K562 (cell line): Measurements from ENCODE around the gene PPP1R14D. TPM values are rescaled to one million over a fixed set of nuclear protein-coding genes. Genes with fewer than 3 reads are reported as not detected.

ENCODE experiments used
- ATAC-seq: fragments of 200-7000 bp; cut with Tn5 transposase; 3 replicates; pipeline ENCODE4 v1.9.1; 2020; ENCODE audit warnings: moderate library complexity
- BruUV-seq: library from RNA; stranded (reverse); fragments of 400-500 nt; replicated peaks from 2 replicates; lab custom pipeline; 2021; lab: Mats Ljungman, UMichigan
- CTCF ChIA-PET: fragments of 300-600 bp; formaldehyde crosslinking; extraction: SDS; loops from one replicate; lab custom pipeline; 2021; ENCODE audit warnings: low intra/inter-chr PET ratio; lab: Yijun Ruan, JAX
- POLR2A ChIA-PET: fragments of 300-600, 350-650 bp; sonication (Branson Sonifier 250); formaldehyde crosslinking; extraction: SDS; loops from one replicate; lab custom pipeline; 2021; ENCODE audit warnings: antibody characterized with exemption, inconsistent platforms; lab: Yijun Ruan, JAX
- DNase-seq, 4 experiments: peaks; one replicate each; pipeline versions ENCODE4 v3.0.0 to v3.0.0-alpha.2; 2011 to 2018; ENCODE audit warnings: low spot score in 3 of 4, mixed read lengths in 3 of 4; ENCODE audit errors: extremely low read depth in 1 of 4
- FAIRE-seq: peaks from 2 replicates; lab custom pipeline; 2011; peaks lifted over from hg19 to GRCh38; lab: Jason Lieb, UNC
- H2AFZ ChIP-seq: 2 replicates; pipeline ENCODE4 v1.6.0; 2011; ENCODE audit warnings: low read depth, low read length, control low read depth, inconsistent platforms
- H3K27ac ChIP-seq: fragments of 200-600 bp; 3 replicates; pipeline ENCODE4 v1.8.0; 2011; ENCODE audit warnings: low read depth, mild to moderate bottlenecking, control low read depth, inconsistent platforms, low read length, moderate library complexity, mixed read lengths; ENCODE audit errors: extremely low read depth
- H3K27me3 ChIP-seq, 2 experiments: fragments of 300-600 bp in 1 of 2; 2 replicates in 1 of 2; 3 replicates in 1 of 2; pipeline versions ENCODE4 v1.6.0 to v1.8.0; 2011; ENCODE audit warnings: inconsistent platforms in 2 of 2, low read length in 2 of 2, mild to moderate bottlenecking in 1 of 2, mixed read lengths in 1 of 2, moderate library complexity in 1 of 2; ENCODE audit not compliant: control insufficient read depth in 2 of 2, insufficient read depth in 2 of 2
- H3K36me3 ChIP-seq: fragments of 300-600 bp; 3 replicates; pipeline ENCODE4 v1.8.0; 2011; ENCODE audit warnings: mild to moderate bottlenecking, low read length, inconsistent platforms; ENCODE audit not compliant: control insufficient read depth, insufficient read depth
- H3K4me1 ChIP-seq, 2 experiments: fragments of 200-600 bp in 1 of 2; replicated peaks in 1 of 2; 2 replicates in 1 of 2; 3 replicates in 1 of 2; pipeline versions ENCODE4 v1.5.1 to v1.8.0; 2011; ENCODE audit warnings: inconsistent platforms in 2 of 2, low read length in 2 of 2, mild to moderate bottlenecking in 1 of 2, mixed read lengths in 1 of 2, moderate library complexity in 1 of 2; ENCODE audit not compliant: control insufficient read depth in 2 of 2, insufficient read depth in 2 of 2
- H3K4me2 ChIP-seq: 2 replicates; pipeline ENCODE4 v1.6.1; 2011; ENCODE audit warnings: low read length, control low read depth, inconsistent platforms, mixed read lengths; ENCODE audit not compliant: insufficient read depth
- H3K4me3 ChIP-seq: fragments of 200-600 bp; sonication (generic), shearing (Covaris generic); 2 replicates; pipeline ENCODE4 v1.5.1; 2016; ENCODE audit warnings: control low read depth, inconsistent platforms
- H3K79me2 ChIP-seq: fragments of 200-600 bp; 3 replicates; pipeline ENCODE4 v1.8.0; 2011; ENCODE audit warnings: low read length, inconsistent platforms; ENCODE audit not compliant: control insufficient read depth, insufficient read depth
- H3K9ac ChIP-seq, 2 experiments: 2 replicates each; pipeline versions ENCODE4 v1.6.0 to v1.6.1; 2011; ENCODE audit warnings: low read depth in 2 of 2, low read length in 2 of 2, control low read depth in 1 of 2, inconsistent platforms in 1 of 2, mild to moderate bottlenecking in 1 of 2, mixed read lengths in 1 of 2; ENCODE audit not compliant: insufficient read depth in 1 of 2
- H3K9me1 ChIP-seq: one replicate; pipeline ENCODE4 v1.6.0; 2011; ENCODE audit warnings: inconsistent platforms, mild to moderate bottlenecking, low read length, moderate library complexity; ENCODE audit not compliant: control insufficient read depth, insufficient read depth
- H3K9me3 ChIP-seq: replicated peaks from 2 replicates; pipeline ENCODE4 v1.5.1; 2011; ENCODE audit warnings: low read depth, low read length, inconsistent platforms; ENCODE audit not compliant: control insufficient read depth, insufficient read depth
- H4K20me1 ChIP-seq: replicated peaks from 2 replicates; pipeline ENCODE4 v1.6.1; 2011; ENCODE audit warnings: low read length, inconsistent platforms, mixed read lengths; ENCODE audit not compliant: control insufficient read depth, insufficient read depth
- FOXA3 ChIP-seq, 2 experiments: fragments of 450-650 bp in 1 of 2; sonication (generic) in 1 of 2; formaldehyde crosslinking; IDR thresholded peaks in 1 of 2; conservative IDR thresholded peaks in 1 of 2; 2 replicates each; pipeline versions ENCODE4 v1.4.0 to v1.8.0; 2020 to 2022; ENCODE audit warnings: mild to moderate bottlenecking in 2 of 2, missing genetic modification reagents in 1 of 2
- KDM4B ChIP-seq, 2 experiments: fragments of 450-650 bp in 1 of 2; sonication (generic) in 1 of 2; IDR thresholded peaks; 2 replicates each; pipeline ENCODE4 v1.6.1; 2016 to 2017; ENCODE audit warnings: borderline replicate concordance in 2 of 2, antibody characterized with exemption in 1 of 2, low read depth in 1 of 2, mild to moderate bottlenecking in 1 of 2
- NR2C2 ChIP-seq, 2 experiments: fragments of 200-800 bp in 1 of 2; sonication (Bioruptor generic) in 1 of 2; sonication (generic) in 1 of 2; formaldehyde crosslinking in 1 of 2; IDR thresholded peaks; 2 replicates each; pipeline versions ENCODE4 v1.6.1 to v1.8.0; 2016 to 2022; ENCODE audit warnings: mild to moderate bottlenecking in 1 of 2, missing compliant biosample characterization in 1 of 2, missing genetic modification characterization in 1 of 2, missing genetic modification reagents in 1 of 2
- RBM22 ChIP-seq: fragments of 200-400 bp; formaldehyde crosslinking; IDR thresholded peaks from 2 replicates; pipeline ENCODE4 v1.6.1; 2018; ENCODE audit warnings: low read length, low read depth; ENCODE audit not compliant: poor library complexity, severe bottlenecking
- SMC3 ChIP-seq: conservative IDR thresholded peaks from 2 replicates; pipeline ENCODE4 v1.6.1; 2011; ENCODE audit warnings: low read depth, low read length, improper control_type of control experiment; ENCODE audit not compliant: insufficient read depth
- SREBF2 ChIP-seq: sonication (generic); formaldehyde crosslinking; IDR thresholded peaks from 2 replicates; pipeline ENCODE4 v1.4.0; 2020; ENCODE audit warnings: mild to moderate bottlenecking, missing genetic modification reagents
- ZKSCAN3 ChIP-seq: fragments of 250-450 bp; sonication (Bioruptor Pico); IDR thresholded peaks from 2 replicates; pipeline ENCODE4 v1.4.0; 2020
- ZNF280B ChIP-seq: fragments of 250-450 bp; sonication (Bioruptor Pico); IDR thresholded peaks from 2 replicates; pipeline ENCODE4 v1.5.1; 2021; ENCODE audit warnings: mild to moderate bottlenecking
- WGBS: fragments of 100-300 bp; shearing (Covaris generic); methylation state at CpG from one replicate; pipeline ENCODE4 v1.1.6; 2016; ENCODE audit warnings: low coverage, mixed read lengths; ENCODE audit not compliant: insufficient coverage; ENCODE audit errors: missing lambda C conversion rate; 5-methylcytosine and 5-hydroxymethylcytosine counted together
- in situ Hi-C: fragments of 300-500 bp; cut with MboI; formaldehyde crosslinking; loops from 4 replicates; pipeline ENCODE4 v1.15.0; 2018; ENCODE audit warnings: inconsistent platforms, mixed read lengths
- intact Hi-C: fragments of 100-400 bp; cut with micrococcal nuclease; formaldehyde crosslinking; loops from 2 replicates; pipeline ENCODE4 v1.14.2; 2022
- polyA plus RNA-seq, 8 experiments: library from polyadenylated mRNA; depleted of rRNA in 4 of 8; stranded (reverse) in 5 of 8; unstranded in 3 of 8; fragments of >200 nt; fragmentation: Nextera tagmentation in 2 of 8; fragmentation: Illumina TruSeq in 1 of 8; extraction: Ambion mirVana in 2 of 8; extraction: Trizol in 1 of 8; gene quantifications; 2 replicates each; pipeline versions ENCODE4 v1.2.1 to v1.2.3, GENCODE V29; 2011 to 2014; ENCODE audit warnings: inconsistent platforms in 1 of 8, missing spikeins in 1 of 8
- total RNA-seq, 7 experiments: library from RNA; depleted of rRNA in 6 of 7; stranded (reverse); fragments of >200 nt in 6 of 7; fragmentation: Illumina TruSeq in 2 of 7; extraction: Trizol in 2 of 7; gene quantifications; 2 replicates each; pipeline versions ENCODE4 v1.2.1 to v1.2.3, GENCODE V29; 2011 to 2021; ENCODE audit warnings: low replicate concordance in 1 of 7
- TF ChIP-seq, protein P1 (sequence below): sonication (generic); formaldehyde crosslinking; IDR thresholded peaks from 2 replicates; pipeline ENCODE4 v1.8.1; 2023; ENCODE audit warnings: mild to moderate bottlenecking, missing genetic modification reagents
- TF ChIP-seq, protein P2 (sequence below): IDR thresholded peaks from 3 replicates; pipeline ENCODE4 v1.6.1; 2011; ENCODE audit warnings: borderline replicate concordance, mild to moderate bottlenecking; ENCODE audit not compliant: insufficient read length, insufficient read depth

PPP1R14D gene
- total and polyA plus RNA-seq, 9 of the 15 experiments (the other 6 are each of a cell fraction or from before 2014, with no cell fraction given) = 0.11 to 0.18 TPM; not detected in 7

GRCh38 chr15:40796512-40796911 is 32.0 kb downstream of the PPP1R14D start:
- Histone ChIP-seq H3K9ac (no peak overlapping the region), H3K4me2 (no peak overlapping the region), H3K79me2 (peaks cover 9% of the 10 kb centered on the region), H3K9me1 (no peaks in the 10 kb centered on the region), H4K20me1 (no peaks in the 10 kb centered on the region), H3K27me3 (no peaks in the 10 kb centered on the region), H3K4me3 (no peak overlapping the region), H2AFZ (no peak overlapping the region), H3K4me1 (peaks cover 0 to 6% of the 10 kb centered on the region in 2 experiments; a peak in 3 of 5 replicates), H3K36me3 (peaks cover 17% of the 10 kb centered on the region; the same call in 2 of the 3 replicates), H3K9me3 (no peaks in the 10 kb centered on the region), H3K27ac (no peak overlapping the region)
- CTCF ChIA-PET = no interaction called here
- TF ChIP-seq, protein P1, sequence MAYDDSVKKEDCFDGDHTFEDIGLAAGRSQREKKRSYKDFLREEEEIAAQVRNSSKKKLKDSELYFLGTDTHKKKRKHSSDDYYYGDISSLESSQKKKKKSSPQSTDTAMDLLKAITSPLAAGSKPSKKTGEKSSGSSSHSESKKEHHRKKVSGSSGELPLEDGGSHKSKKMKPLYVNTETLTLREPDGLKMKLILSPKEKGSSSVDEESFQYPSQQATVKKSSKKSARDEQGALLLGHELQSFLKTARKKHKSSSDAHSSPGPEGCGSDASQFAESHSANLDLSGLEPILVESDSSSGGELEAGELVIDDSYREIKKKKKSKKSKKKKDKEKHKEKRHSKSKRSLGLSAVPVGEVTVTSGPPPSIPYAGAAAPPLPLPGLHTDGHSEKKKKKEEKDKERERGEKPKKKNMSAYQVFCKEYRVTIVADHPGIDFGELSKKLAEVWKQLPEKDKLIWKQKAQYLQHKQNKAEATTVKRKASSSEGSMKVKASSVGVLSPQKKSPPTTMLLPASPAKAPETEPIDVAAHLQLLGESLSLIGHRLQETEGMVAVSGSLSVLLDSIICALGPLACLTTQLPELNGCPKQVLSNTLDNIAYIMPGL (CRISPR knock-in tag) = no peak
- TF ChIP-seq SREBF2 (CRISPR knock-in tag) = no peak
- TF ChIP-seq FOXA3 (CRISPR knock-in tag; conservative IDR thresholded peaks at IDR 0.05 in 1 of 2, IDR thresholded peaks at IDR 0.05 in 1 of 2) = no peak
- no peak for TF ChIP-seq RBM22
- no peak for TF ChIP-seq ZNF280B
- TF ChIP-seq ZKSCAN3 (CRISPR knock-in tag) = no peak
- no peak for TF ChIP-seq KDM4B (IDR thresholded peaks at IDR 0.05; ENCODE audit: borderline replicate concordance in 2 of 2, low read depth in 1 of 2)
- TF ChIP-seq SMC3 = no peak
- no peak for TF ChIP-seq NR2C2 (CRISPR knock-in tag; IDR thresholded peaks at IDR 0.05)
- TF ChIP-seq NR2C2 (tag; IDR thresholded peaks at IDR 0.05) = no peak
- TF ChIP-seq, protein P2, sequence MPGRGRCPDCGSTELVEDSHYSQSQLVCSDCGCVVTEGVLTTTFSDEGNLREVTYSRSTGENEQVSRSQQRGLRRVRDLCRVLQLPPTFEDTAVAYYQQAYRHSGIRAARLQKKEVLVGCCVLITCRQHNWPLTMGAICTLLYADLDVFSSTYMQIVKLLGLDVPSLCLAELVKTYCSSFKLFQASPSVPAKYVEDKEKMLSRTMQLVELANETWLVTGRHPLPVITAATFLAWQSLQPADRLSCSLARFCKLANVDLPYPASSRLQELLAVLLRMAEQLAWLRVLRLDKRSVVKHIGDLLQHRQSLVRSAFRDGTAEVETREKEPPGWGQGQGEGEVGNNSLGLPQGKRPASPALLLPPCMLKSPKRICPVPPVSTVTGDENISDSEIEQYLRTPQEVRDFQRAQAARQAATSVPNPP = no peak
- in situ Hi-C loops = no loop called here
- FAIRE-seq (no peak), DNase-seq (no peak), ATAC-seq (no peak)
- POLR2A ChIA-PET = interaction anchor here (0.6 to 1.3 kb wide), 4 partner anchors 9 to 26 kb away, joined by 3 to 5 read pairs (median 4); partner anchors contain the start of gene C15orf62
- intact Hi-C loops = no loop called here
- no TSS peak for BruUV-seq
- 74% methylated on average over 5 of the region's 5 CpGs for WGBS
